ENCODE results near the gene KCNE5.
"Not testable (repeated sequence)": the region's sequence is repeated elsewhere in the genome, so short reads cannot be mapped to it uniquely, and the experiment has no call there.

KCNE5 gene

DNA sequence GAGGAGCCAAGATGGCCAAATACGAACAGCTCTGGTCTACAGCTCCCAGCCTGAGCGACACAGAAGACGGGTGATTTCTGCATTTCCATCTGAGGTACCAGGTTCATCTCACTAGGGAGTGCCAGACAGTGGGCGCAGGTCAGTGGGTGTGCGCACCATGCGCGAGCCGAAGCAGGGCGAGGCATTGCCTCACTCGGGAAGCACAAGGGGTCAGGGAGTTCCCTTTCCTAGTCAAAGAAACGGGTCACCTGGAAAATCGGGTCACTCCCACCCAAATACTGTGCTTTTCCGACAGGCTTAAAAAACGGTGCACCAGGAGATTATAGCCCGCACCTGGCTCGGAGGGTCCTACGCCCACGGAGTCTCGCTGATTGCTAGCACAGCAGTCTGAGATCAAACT is 19.7 kb upstream of the KCNE5 start:
- H3K27me3 ChIP-seq (ENCODE audit: control insufficient read depth, insufficient read depth, low read length); H3K9me3 ChIP-seq (ENCODE audit: control insufficient read depth, insufficient read depth, low read depth, low read length); H3K27ac ChIP-seq (ENCODE audit: low read depth, low read length); H3K4me3 ChIP-seq (ENCODE audit: low read depth, low read length); H3K9ac ChIP-seq (ENCODE audit: low read length); H3K4me1 ChIP-seq (ENCODE audit: control insufficient read depth, insufficient read depth, low read length); H3K36me3 ChIP-seq (ENCODE audit: control insufficient read depth, insufficient read depth, low read length): not testable (repeated sequence)

DNA sequence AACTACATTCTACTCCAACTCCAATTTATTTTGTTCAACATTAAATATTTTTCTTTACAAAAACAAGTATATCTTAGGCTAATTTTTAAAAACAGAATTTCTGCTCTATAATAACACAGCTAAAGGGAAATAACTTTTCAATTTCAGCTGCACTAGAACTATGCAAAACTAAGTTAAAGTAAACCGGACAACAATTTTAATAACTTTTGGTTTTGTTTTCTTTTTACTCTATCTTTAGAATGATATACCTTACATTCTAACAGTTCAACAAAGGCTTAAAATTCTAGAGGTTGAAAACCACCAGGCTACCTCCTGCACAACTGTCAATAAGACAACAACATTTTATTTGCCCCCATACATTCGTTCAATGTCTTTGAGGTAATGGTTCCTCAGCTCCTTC is 18.7 kb upstream of the KCNE5 start:
- Histone ChIP-seq H3K4me1 (ENCODE audit: control insufficient read depth, insufficient read depth, low read length) (no peaks in the 10 kb centered on the region), H3K9ac (ENCODE audit: low read length) (no peak overlapping the region), H3K9me3 (ENCODE audit: control insufficient read depth, insufficient read depth, low read depth, low read length) (no peaks in the 10 kb centered on the region), H3K4me3 (ENCODE audit: low read depth, low read length) (no peak overlapping the region), H3K36me3 (ENCODE audit: control insufficient read depth, insufficient read depth, low read length) (peaks cover 7% of the 10 kb centered on the region; the same call in 1 of the 2 replicates), H3K27ac (ENCODE audit: low read depth, low read length) (no peak overlapping the region), H3K27me3 (ENCODE audit: control insufficient read depth, insufficient read depth, low read length) (no peaks in the 10 kb centered on the region)

DNA sequence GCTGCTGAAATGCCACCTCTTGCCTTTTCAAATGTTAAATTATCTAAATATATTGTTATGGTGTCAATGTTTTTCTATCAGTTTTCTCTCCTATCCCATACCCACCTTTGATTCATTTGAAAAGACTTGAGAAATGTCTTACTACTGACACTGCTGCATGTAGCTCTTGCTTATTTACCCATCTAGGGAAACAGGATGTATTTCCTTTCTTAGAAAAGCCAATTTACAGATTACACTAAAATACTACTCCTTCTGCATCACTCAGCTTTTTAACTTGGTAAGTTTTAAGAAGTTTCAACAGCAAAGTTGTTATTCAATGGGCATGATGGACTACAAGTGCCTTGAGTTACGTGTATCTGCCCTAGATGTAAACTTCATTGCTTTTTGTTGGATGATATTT is 13.2 kb upstream of the KCNE5 start:
- Histone ChIP-seq H3K9ac (ENCODE audit: low read length) (no peak overlapping the region), H3K4me1 (ENCODE audit: control insufficient read depth, insufficient read depth, low read length) (no peaks in the 10 kb centered on the region), H3K36me3 (ENCODE audit: control insufficient read depth, insufficient read depth, low read length) (no peaks in the 10 kb centered on the region), H3K4me3 (ENCODE audit: low read depth, low read length) (no peak overlapping the region), H3K9me3 (ENCODE audit: control insufficient read depth, insufficient read depth, low read depth, low read length) (no peaks in the 10 kb centered on the region), H3K27ac (ENCODE audit: low read depth, low read length) (no peak overlapping the region), H3K27me3 (ENCODE audit: control insufficient read depth, insufficient read depth, low read length) (no peaks in the 10 kb centered on the region)

DNA sequence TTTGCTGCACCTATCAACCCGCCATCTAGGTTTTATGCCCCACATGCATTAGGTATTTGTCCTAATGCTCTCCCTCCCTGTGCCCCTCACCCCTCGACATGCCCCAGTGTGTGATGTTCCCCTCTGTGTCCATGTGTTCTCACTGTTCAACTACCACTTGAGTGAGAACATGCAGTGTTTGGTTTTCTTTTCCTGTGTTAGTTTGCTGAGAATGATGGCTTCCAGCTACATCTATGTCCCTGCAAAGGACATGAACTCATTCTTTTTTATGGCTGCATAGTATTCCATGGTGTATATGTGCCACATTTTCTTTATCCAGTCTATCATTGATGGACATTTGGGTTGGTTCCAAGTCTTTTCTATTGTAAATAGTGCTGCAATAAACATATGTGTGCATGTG is 12.5 kb upstream of the KCNE5 start:
- H3K9me3 ChIP-seq (ENCODE audit: control insufficient read depth, insufficient read depth, low read depth, low read length); H3K36me3 ChIP-seq (ENCODE audit: control insufficient read depth, insufficient read depth, low read length); H3K4me1 ChIP-seq (ENCODE audit: control insufficient read depth, insufficient read depth, low read length); H3K4me3 ChIP-seq (ENCODE audit: low read depth, low read length); H3K9ac ChIP-seq (ENCODE audit: low read length); H3K27me3 ChIP-seq (ENCODE audit: control insufficient read depth, insufficient read depth, low read length); H3K27ac ChIP-seq (ENCODE audit: low read depth, low read length): not testable (repeated sequence)

DNA sequence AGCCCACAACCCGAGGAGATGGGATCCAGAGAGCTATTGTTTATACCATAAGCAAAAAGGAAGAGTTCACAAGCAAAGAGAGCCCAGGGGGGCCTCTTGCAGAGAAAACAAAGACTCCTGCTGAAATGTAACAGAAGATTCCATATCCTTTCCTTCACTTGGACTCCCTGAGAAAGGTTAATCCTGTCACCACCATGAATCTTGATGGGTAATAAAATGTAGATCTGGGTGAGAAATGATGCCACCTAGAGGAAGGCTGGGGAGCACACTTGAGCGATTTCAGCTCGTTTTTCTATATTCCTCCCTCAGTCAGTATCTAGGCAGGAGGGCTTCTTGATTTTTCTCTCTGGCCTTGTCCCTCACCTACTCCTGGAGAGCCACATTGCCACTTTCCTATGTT is 10.2 kb upstream of the KCNE5 start:
- no peak overlapping the region for H3K27ac ChIP-seq (ENCODE audit: low read depth, low read length)
- H3K9me3 ChIP-seq (ENCODE audit: control insufficient read depth, insufficient read depth, low read depth, low read length), result no peaks in the 10 kb centered on the region
- 0 out of 2 replicates have a peak, but pooled peaks cover 6% of the 10 kb centered on the region for H3K4me1 ChIP-seq (ENCODE audit: control insufficient read depth, insufficient read depth, low read length)
- H3K36me3 ChIP-seq (ENCODE audit: control insufficient read depth, insufficient read depth, low read length), result no peaks in the 10 kb centered on the region
- no peak overlapping the region for H3K9ac ChIP-seq (ENCODE audit: low read length)
- no peaks in the 10 kb centered on the region; the same call in 1 of the 2 replicates for H3K27me3 ChIP-seq (ENCODE audit: control insufficient read depth, insufficient read depth, low read length)
- no peak overlapping the region for H3K4me3 ChIP-seq (ENCODE audit: low read depth, low read length)

DNA sequence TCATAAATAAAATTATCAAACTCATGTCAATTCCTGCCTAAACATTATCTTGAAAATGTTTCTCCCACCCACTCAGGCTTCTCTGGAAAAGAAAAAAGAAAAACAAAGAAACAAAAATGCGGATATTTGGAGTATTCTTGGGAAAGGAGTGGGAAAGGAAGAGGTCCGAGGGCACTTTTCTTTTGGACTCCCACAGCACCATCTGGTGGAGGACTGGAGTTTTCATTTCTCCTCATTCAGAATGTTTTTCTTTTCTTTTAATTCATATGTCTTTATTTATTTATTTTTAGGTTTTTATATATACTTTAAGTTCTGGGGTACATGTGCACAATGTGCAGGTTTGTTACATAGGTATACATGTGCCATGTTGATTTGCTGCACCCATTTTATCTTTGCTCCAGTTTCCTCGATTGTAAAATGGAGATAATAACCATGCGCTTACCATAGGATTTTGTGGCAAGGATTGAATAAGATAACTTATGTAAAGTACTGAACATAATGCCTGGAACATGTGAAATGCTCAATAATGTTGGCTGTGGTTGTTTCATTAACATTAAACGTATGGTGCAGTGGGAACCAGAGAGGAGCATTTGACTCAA is 8.0 kb upstream of the KCNE5 start:
- no peaks in the 10 kb centered on the region for H3K9me3 ChIP-seq (ENCODE audit: control insufficient read depth, insufficient read depth, low read depth, low read length)
- no peak overlapping the region for H3K27ac ChIP-seq (ENCODE audit: low read depth, low read length)
- no peaks in the 10 kb centered on the region; the same call in 1 of the 2 replicates for H3K27me3 ChIP-seq (ENCODE audit: control insufficient read depth, insufficient read depth, low read length)
- H3K4me1 ChIP-seq (ENCODE audit: control insufficient read depth, insufficient read depth, low read length), result 0 out of 2 replicates have a peak, but pooled peaks cover 6% of the 10 kb centered on the region
- H3K36me3 ChIP-seq (ENCODE audit: control insufficient read depth, insufficient read depth, low read length), result no peaks in the 10 kb centered on the region
- H3K9ac ChIP-seq (ENCODE audit: low read length), result no peak overlapping the region
- no peak overlapping the region for H3K4me3 ChIP-seq (ENCODE audit: low read depth, low read length)

DNA sequence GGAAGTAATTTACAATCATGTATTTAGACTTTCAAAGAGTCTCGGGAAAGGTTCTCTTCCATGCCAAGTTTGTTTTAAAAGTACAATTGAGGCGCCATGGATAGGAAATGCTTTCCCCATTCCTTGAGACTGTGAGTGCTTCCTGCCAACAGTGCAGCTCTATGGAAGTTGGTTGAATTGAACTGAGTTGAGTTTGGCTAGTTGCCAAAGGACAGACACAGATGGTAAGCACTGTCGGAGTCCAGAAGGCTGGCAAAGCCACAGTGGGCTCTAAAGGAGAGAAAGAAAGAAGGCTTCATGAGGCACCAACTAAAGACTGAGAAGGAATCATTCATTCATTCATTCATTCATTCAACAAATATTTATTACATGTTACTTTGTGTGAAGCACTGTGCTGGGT is 4.3 kb upstream of the KCNE5 start:
- Histone ChIP-seq H3K9ac (ENCODE audit: low read length) (no peak overlapping the region), H3K9me3 (ENCODE audit: control insufficient read depth, insufficient read depth, low read depth, low read length) (peaks cover 3% of the 10 kb centered on the region; the same call in 1 of the 2 replicates), H3K27me3 (ENCODE audit: control insufficient read depth, insufficient read depth, low read length) (peaks cover 10% of the 10 kb centered on the region; the same call in 1 of the 2 replicates), H3K36me3 (ENCODE audit: control insufficient read depth, insufficient read depth, low read length) (no peaks in the 10 kb centered on the region), H3K27ac (ENCODE audit: low read depth, low read length) (no peak overlapping the region), H3K4me3 (ENCODE audit: low read depth, low read length) (no peak overlapping the region), H3K4me1 (ENCODE audit: control insufficient read depth, insufficient read depth, low read length) (0 out of 2 replicates have a peak, but pooled peaks cover 6% of the 10 kb centered on the region)

DNA sequence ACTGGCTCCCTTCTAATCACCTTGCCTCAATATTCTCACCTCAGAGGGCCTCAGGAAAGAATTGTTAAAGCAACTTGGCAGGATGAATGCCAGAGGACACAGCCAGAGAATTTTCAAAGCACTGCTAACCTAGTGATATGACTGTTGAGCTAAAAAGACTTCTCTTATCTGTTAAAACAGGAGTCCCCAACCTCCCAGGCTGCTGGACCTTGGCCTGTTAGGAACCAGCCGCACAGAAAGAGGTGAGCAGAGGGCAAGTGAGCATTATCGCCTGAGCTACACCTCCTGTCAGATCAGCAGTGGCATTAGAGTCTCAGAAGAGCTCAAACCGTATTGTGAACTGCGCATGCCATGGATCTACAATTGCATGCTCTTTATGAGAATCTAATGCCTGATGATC is 1.7 kb upstream of the KCNE5 start:
- H3K4me1 ChIP-seq (ENCODE audit: control insufficient read depth, insufficient read depth, low read length), result no peaks in the 10 kb centered on the region
- no peak overlapping the region for H3K27ac ChIP-seq (ENCODE audit: low read depth, low read length)

DNA sequence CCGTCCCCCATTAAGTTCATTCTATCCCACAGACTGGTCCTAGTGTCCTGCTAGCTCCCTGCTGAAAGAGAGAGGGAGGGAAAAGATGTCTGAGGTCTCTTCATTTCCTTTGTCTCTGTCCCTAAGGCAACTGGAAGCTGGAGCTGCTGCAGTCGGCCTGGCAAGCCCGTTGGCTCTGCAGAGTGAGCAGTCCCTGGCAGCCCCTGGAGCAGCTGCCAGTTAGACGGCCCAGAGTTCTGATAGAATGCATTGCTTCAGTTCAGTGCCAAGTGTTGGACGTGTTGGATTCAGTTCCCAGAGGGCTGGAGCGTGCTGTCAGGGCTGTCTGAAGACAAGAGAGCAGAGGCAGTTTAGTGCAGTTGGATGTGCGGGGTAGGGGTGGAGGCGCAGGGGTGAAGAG is 975 bp downstream of the KCNE5 start:
- Histone ChIP-seq H3K4me1 (ENCODE audit: control insufficient read depth, insufficient read depth, low read length) (no peaks in the 10 kb centered on the region), H3K27ac (ENCODE audit: low read depth, low read length) (no peak overlapping the region), H3K9me3 (ENCODE audit: control insufficient read depth, insufficient read depth, low read depth, low read length) (peaks cover 3% of the 10 kb centered on the region; the same call in 1 of the 2 replicates), H3K36me3 (ENCODE audit: control insufficient read depth, insufficient read depth, low read length) (no peaks in the 10 kb centered on the region), H3K9ac (ENCODE audit: low read length) (no peak overlapping the region), H3K27me3 (ENCODE audit: control insufficient read depth, insufficient read depth, low read length) (peaks cover 23% of the 10 kb centered on the region; the same call in 1 of the 2 replicates), H3K4me3 (ENCODE audit: low read depth, low read length) (no peak overlapping the region)

More for the DNA sequence above, 1.7 kb upstream of the KCNE5 start:
- peaks cover 3% of the 10 kb centered on the region; the same call in 1 of the 2 replicates for H3K9me3 ChIP-seq (ENCODE audit: control insufficient read depth, insufficient read depth, low read depth, low read length)
- H3K36me3 ChIP-seq (ENCODE audit: control insufficient read depth, insufficient read depth, low read length), result no peaks in the 10 kb centered on the region
- peaks cover 23% of the 10 kb centered on the region; the same call in 1 of the 2 replicates for H3K27me3 ChIP-seq (ENCODE audit: control insufficient read depth, insufficient read depth, low read length)
- H3K4me3 ChIP-seq (ENCODE audit: low read depth, low read length), result no peak overlapping the region
- no peak overlapping the region for H3K9ac ChIP-seq (ENCODE audit: low read length)

DNA sequence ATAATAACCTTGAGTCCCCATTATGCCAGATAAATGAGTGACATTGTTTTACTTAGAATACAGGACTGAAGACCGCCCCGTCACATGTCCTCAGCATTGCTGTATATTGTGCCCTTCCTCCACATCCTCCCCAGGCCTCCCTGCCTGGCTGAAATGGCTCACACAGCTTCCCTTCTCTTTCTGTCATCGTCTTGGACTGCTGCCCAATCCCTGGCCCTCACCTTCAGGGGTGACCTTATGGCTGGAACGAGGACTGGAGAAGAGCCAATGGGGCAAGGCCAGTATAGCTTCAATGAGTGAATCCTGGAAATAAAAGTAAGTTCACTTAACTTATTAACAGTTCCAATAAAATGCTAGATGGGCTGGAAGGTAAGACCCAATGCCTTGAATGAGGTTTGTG is 2.7 kb downstream of the KCNE5 start:
- H3K27me3 ChIP-seq (ENCODE audit: control insufficient read depth, insufficient read depth, low read length), result peaks cover 29% of the 10 kb centered on the region
- H3K27ac ChIP-seq (ENCODE audit: low read depth, low read length), result no peak overlapping the region
- no peaks in the 10 kb centered on the region for H3K4me1 ChIP-seq (ENCODE audit: control insufficient read depth, insufficient read depth, low read length)
- no peaks in the 10 kb centered on the region for H3K36me3 ChIP-seq (ENCODE audit: control insufficient read depth, insufficient read depth, low read length)
- H3K9ac ChIP-seq (ENCODE audit: low read length), result no peak overlapping the region
- H3K9me3 ChIP-seq (ENCODE audit: control insufficient read depth, insufficient read depth, low read depth, low read length), result peaks cover 3% of the 10 kb centered on the region; the same call in 1 of the 2 replicates
- no peak overlapping the region for H3K4me3 ChIP-seq (ENCODE audit: low read depth, low read length)

DNA sequence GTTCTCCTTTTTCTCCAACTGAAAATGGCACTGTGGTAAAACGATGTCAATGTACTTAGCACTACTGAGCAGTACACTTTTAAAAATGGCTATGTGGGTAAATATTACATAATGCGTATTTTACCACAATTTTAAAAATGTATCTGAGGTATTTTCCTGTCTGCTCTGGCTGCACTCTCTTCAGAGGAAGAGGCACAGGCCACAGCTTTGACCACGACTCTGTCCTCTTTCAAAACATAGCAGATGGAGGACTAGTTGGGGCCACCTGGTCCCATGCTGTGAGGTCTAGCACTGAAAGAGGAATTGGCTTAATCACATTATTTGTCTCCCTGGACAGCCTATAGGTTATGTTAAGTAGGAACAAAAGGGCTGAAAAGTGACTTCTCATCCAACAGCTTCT is 5.2 kb downstream of the KCNE5 start:
- Histone ChIP-seq H3K27ac (ENCODE audit: low read depth, low read length) (no peak overlapping the region), H3K9ac (ENCODE audit: low read length) (no peak overlapping the region), H3K27me3 (ENCODE audit: control insufficient read depth, insufficient read depth, low read length) (peaks cover 24% of the 10 kb centered on the region), H3K4me1 (ENCODE audit: control insufficient read depth, insufficient read depth, low read length) (no peaks in the 10 kb centered on the region), H3K9me3 (ENCODE audit: control insufficient read depth, insufficient read depth, low read depth, low read length) (no peaks in the 10 kb centered on the region), H3K36me3 (ENCODE audit: control insufficient read depth, insufficient read depth, low read length) (no peaks in the 10 kb centered on the region), H3K4me3 (ENCODE audit: low read depth, low read length) (no peak overlapping the region)
